Body of pancreas (tissue), 4 donors: Measurements from ENCODE around the gene LDLRAD4.

ENCODE experiments used
- POLR2A ChIP-seq, 3 donors: fragments of 450-650 bp; IDR thresholded peaks; one replicate each; pipeline ENCODE4 v1.6.1; 2016; ENCODE audit warnings: antibody characterized with exemption in 3 of 3, mild to moderate bottlenecking in 2 of 3
- TF ChIP-seq, protein P1 (sequence below), 7 experiments: fragments of 450-650 bp in 4 of 7; fragments of 200-600 bp in 3 of 7; sonication (generic) in 3 of 7; IDR thresholded peaks; one replicate each; pipeline ENCODE4 v1.5.1; 2016 to 2019; ENCODE audit warnings: antibody characterized with exemption in 7 of 7

DNA sequence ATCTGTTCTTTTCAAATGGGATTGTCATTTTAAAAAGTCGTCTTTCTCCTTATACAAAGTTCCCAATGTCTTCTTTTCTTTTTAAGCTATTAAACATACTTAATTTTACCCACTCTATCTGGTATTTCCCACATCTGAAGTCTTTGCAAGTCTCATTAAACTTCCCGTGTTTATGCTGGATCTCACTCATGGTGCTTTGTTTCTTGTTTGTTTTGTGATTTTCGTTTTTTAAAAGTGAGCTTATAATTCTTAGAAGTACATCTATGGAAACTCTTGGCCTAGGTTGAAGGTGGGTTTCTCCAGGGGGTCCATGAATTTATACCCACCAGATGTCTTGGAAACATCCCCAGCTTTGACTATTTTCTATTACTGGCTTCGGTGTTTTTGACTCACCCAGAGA, 299.8 kb downstream of the LDLRAD4 start:
- TF ChIP-seq, protein P1, sequence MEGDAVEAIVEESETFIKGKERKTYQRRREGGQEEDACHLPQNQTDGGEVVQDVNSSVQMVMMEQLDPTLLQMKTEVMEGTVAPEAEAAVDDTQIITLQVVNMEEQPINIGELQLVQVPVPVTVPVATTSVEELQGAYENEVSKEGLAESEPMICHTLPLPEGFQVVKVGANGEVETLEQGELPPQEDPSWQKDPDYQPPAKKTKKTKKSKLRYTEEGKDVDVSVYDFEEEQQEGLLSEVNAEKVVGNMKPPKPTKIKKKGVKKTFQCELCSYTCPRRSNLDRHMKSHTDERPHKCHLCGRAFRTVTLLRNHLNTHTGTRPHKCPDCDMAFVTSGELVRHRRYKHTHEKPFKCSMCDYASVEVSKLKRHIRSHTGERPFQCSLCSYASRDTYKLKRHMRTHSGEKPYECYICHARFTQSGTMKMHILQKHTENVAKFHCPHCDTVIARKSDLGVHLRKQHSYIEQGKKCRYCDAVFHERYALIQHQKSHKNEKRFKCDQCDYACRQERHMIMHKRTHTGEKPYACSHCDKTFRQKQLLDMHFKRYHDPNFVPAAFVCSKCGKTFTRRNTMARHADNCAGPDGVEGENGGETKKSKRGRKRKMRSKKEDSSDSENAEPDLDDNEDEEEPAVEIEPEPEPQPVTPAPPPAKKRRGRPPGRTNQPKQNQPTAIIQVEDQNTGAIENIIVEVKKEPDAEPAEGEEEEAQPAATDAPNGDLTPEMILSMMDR (IDR thresholded peaks at IDR 0.05) = no peak
- TF ChIP-seq POLR2A (IDR thresholded peaks at IDR 0.05) = no peak
